ENCODE data around the gene GGT1.
A peak's percentile ranks its signal among the peaks of the same experiment; 100 is the strongest.

GGT1 gene

DNA sequence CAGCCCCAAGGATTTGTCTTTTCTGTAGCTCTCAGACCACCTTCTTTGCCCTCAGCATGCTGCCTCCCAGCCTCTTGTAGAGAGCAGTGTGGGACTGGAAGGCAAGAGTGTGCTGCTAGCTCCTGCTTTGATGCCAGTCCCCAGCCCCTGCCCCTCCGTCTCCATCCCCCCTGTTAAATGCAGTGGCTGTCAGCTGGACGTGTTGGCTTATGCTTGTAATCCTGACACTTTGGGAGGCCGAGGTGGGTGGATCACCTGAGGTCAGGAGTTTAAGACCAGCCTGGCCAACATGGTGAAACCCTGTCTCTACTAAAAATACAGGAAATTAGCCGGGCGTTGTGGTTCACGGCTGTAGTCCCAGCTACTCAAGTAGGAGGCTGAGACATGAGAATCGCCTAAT lies 31.7 kb upstream of the GGT1 start:
- Histone ChIP-seq H3K4me3 (replicated peaks; ENCODE audit: insufficient read depth, low read length) (no peak overlapping the region), H3K27me3 (ENCODE audit: insufficient read depth, poor library complexity, severe bottlenecking) (no peaks in the 10 kb centered on the region), H3K27ac (replicated peaks) (no peak overlapping the region)
- TF ChIP-seq, protein P1, sequence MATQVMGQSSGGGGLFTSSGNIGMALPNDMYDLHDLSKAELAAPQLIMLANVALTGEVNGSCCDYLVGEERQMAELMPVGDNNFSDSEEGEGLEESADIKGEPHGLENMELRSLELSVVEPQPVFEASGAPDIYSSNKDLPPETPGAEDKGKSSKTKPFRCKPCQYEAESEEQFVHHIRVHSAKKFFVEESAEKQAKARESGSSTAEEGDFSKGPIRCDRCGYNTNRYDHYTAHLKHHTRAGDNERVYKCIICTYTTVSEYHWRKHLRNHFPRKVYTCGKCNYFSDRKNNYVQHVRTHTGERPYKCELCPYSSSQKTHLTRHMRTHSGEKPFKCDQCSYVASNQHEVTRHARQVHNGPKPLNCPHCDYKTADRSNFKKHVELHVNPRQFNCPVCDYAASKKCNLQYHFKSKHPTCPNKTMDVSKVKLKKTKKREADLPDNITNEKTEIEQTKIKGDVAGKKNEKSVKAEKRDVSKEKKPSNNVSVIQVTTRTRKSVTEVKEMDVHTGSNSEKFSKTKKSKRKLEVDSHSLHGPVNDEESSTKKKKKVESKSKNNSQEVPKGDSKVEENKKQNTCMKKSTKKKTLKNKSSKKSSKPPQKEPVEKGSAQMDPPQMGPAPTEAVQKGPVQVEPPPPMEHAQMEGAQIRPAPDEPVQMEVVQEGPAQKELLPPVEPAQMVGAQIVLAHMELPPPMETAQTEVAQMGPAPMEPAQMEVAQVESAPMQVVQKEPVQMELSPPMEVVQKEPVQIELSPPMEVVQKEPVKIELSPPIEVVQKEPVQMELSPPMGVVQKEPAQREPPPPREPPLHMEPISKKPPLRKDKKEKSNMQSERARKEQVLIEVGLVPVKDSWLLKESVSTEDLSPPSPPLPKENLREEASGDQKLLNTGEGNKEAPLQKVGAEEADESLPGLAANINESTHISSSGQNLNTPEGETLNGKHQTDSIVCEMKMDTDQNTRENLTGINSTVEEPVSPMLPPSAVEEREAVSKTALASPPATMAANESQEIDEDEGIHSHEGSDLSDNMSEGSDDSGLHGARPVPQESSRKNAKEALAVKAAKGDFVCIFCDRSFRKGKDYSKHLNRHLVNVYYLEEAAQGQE (IDR thresholded peaks at IDR 0.05; ENCODE audit: insufficient replicate concordance, low read depth), result no peak
- TF ChIP-seq SPI1 (IDR thresholded peaks at IDR 0.05; ENCODE audit: borderline replicate concordance, low read depth), result no peak
- no peak for TF ChIP-seq POLR2AphosphoS5 (IDR thresholded peaks at IDR 0.05; ENCODE audit: low read depth)
- TF ChIP-seq, protein P2, sequence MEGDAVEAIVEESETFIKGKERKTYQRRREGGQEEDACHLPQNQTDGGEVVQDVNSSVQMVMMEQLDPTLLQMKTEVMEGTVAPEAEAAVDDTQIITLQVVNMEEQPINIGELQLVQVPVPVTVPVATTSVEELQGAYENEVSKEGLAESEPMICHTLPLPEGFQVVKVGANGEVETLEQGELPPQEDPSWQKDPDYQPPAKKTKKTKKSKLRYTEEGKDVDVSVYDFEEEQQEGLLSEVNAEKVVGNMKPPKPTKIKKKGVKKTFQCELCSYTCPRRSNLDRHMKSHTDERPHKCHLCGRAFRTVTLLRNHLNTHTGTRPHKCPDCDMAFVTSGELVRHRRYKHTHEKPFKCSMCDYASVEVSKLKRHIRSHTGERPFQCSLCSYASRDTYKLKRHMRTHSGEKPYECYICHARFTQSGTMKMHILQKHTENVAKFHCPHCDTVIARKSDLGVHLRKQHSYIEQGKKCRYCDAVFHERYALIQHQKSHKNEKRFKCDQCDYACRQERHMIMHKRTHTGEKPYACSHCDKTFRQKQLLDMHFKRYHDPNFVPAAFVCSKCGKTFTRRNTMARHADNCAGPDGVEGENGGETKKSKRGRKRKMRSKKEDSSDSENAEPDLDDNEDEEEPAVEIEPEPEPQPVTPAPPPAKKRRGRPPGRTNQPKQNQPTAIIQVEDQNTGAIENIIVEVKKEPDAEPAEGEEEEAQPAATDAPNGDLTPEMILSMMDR (IDR thresholded peaks at IDR 0.05; ENCODE audit: insufficient read depth, low read length), result no peak
- no peak for TF ChIP-seq GABPA (IDR thresholded peaks at IDR 0.05; ENCODE audit: low read depth)
- DNase-seq (ENCODE audit: low read depth in 1 of 2, low spot score in 1 of 2), result no peak

DNA sequence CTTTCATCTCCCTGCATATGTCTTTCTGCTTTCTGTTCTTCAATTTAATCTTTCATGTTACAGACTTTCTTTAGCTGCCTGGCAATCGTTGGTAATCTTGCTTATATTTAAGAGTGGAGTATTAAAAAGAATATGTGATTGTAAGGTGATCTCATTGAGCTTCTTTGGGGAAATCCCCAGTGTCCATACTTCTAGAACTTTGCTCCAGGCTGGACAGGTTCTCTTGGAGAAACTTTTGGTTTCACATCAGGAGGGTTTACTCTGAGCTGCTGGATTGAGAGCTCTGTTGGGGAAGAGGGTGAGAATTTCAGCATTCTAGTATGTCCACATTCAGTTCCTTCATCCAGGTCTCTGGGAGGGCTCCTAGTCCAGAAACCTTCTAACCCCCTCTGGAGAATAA lies 26.2 kb upstream of the GGT1 start:
- TF ChIP-seq, protein P1 (IDR thresholded peaks at IDR 0.05; ENCODE audit: insufficient replicate concordance, low read depth), result no peak
- TF ChIP-seq, protein P2 (IDR thresholded peaks at IDR 0.05; ENCODE audit: insufficient read depth, low read length), result no peak
- TF ChIP-seq GABPA (IDR thresholded peaks at IDR 0.05; ENCODE audit: low read depth) (no peak), POLR2AphosphoS5 (IDR thresholded peaks at IDR 0.05; ENCODE audit: low read depth) (no peak), SPI1 (IDR thresholded peaks at IDR 0.05; ENCODE audit: borderline replicate concordance, low read depth) (no peak)
- Histone ChIP-seq H3K4me3 (replicated peaks; ENCODE audit: insufficient read depth, low read length) (no peak overlapping the region), H3K27ac (replicated peaks) (no peak overlapping the region), H3K27me3 (ENCODE audit: insufficient read depth, poor library complexity, severe bottlenecking) (no peaks in the 10 kb centered on the region)
- DNase-seq (ENCODE audit: low read depth in 1 of 2, low spot score in 1 of 2), result no peak

DNA sequence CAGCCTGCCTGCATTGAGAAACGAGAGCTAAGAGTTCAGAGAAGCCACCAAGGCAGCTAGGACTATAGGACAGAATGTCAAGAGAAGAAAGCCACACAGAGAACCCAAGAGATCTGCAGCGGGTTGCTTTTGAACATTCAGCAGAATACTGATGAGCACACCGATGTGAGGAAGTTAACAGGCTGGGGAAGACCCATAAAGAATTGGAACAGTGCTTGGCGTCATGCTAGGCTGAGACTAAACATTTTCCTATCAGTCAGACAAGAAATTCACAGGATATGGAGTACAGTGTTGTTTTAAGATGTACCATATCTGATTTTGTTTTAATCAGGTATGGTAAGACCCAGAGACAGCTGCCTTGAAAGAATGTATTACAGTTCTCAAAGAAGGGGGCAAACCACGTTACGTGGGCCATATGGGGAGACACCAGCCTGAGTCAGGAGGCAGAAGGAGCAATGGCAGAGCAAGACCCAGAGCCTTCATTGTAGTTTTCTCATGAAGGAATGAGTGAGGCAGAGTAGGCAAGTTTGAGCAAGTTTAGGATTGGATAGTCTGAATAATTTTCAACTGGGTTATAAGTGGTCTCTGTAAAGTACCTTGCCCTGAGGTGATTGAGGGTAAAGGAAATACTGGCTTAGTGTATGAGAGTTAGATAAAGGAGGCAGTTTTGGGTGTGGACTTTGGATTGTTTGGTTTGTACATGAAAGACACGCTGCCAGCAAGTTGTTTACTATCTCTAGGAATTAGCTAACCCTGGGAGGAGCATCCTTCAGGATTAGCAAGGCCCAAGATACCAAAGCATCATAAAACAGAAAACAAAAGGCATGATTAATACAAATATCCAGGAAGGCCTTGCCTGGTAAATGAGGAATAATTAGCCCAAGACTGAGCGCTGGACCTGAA lies 24.4 kb upstream of the GGT1 start:
- H3K27ac ChIP-seq (replicated peaks), result no peak overlapping the region
- H3K4me3 ChIP-seq (replicated peaks; ENCODE audit: insufficient read depth, low read length), result no peak overlapping the region
- no peak for DNase-seq (ENCODE audit: low read depth in 1 of 2, low spot score in 1 of 2)
- TF ChIP-seq, protein P1 (IDR thresholded peaks at IDR 0.05; ENCODE audit: insufficient replicate concordance, low read depth), result no peak
- TF ChIP-seq, protein P2 (IDR thresholded peaks at IDR 0.05; ENCODE audit: insufficient read depth, low read length), result no peak
- TF ChIP-seq GABPA (IDR thresholded peaks at IDR 0.05; ENCODE audit: low read depth), result no peak
- peak; percentile 32; the same call in 1 of the 2 replicates for TF ChIP-seq POLR2AphosphoS5 (IDR thresholded peaks at IDR 0.05; ENCODE audit: low read depth)
- no peaks in the 10 kb centered on the region for H3K27me3 ChIP-seq (ENCODE audit: insufficient read depth, poor library complexity, severe bottlenecking)

Measured in HL-60 (cell line).